Hematopoietic multipotent progenitor cell treated with erythropoietin and hydrocortisone succinate and interleukin-3 and kit ligand, for 8 days (in vitro differentiated cells): ENCODE results near the gene KIF3B.
"Not testable (repeated sequence)": the region's sequence is repeated elsewhere in the genome, so short reads cannot be mapped to it uniquely, and the experiment has no call there.

Experiments used
- DNase-seq: peaks from one replicate; pipeline ENCODE4 v3.0.0-alpha.2; 2015

Gene KIF3B

GRCh38 chr20:32333181-32333987, 55.9 kb downstream of the KIF3B start:
- DNase-seq: peak; percentile 29

DNA sequence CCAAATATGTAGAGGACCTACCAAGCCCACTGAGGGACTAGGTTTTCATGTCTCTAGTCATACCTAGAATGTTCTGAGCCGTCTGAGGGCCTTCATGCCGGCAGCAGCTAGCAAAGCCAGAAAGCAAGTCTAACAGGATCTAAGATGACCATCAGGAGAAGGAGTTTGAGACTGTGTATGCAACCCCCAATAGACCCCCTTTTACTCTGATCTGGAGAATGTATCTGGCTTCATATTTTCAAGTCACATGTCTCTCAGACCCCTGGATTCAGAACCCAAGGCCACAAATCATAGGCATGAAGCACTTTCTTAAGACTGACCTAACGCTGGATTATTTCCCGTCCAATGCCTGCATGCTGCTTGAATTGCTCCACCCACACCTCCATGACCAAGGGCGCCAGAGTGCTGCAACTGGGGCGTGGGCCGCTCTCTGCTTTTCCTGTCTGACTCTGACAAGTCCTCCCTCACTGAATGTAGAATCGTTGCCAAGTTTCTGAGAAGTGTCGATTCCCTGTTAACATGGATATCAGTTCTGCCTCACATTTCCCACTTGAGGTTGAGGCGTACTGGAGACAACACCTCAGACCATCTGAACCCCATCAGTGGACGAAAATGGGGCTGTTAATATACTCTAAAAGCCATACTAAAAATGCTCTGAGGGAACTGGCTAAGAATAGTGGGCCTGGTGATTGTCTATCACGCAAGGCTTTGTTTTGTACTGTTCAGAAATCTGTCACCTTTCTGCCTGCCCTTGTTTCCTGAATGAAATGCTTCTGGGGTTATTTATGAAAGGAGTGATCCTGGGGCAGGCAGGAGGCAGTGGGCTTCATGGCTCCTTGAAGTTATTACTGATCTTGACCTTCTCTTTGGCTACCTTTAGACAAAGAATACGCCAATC, 56.8 kb downstream of the KIF3B start:
- peak; percentile 95 for DNase-seq

- DNase-seq: peak; percentile 70
Measured at GRCh38 chr20:32336918-32337347, 59.5 kb downstream of the KIF3B start.

DNA sequence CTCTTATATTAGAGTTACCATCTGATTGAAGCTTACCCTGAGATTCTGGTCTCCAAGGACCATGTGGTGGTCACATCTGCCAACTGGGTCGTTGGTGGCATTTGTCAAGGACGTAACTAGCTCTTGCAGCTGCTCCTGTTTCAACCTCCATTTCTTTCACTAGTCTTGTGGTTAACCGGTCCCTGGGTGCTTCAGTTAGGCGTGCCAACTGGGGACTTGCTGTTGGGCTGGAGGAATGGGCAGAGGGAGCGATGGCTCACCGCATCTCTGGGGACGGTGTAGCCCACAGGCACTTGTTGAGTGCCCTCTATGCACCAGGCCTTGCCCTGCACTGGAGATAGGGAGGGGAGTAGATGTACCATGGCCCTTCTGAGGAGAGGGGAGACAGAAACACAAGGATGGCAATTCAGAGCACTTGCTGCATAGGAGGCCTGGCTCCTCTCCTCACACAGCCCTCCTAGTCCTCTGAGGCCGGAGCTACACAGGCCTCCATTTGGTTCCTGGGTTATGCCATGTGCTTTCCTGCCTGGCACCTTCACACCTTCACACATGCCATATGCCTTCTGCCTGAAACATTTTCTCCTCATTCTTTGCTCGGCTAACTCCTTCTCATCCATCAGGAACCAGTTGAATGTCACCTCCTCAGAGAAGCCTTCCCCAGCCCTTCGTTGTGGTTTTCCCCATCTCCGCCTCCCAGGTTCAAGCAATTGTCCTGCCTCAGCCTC, 60.6 kb downstream of the KIF3B start:
- no peak for DNase-seq

DNA sequence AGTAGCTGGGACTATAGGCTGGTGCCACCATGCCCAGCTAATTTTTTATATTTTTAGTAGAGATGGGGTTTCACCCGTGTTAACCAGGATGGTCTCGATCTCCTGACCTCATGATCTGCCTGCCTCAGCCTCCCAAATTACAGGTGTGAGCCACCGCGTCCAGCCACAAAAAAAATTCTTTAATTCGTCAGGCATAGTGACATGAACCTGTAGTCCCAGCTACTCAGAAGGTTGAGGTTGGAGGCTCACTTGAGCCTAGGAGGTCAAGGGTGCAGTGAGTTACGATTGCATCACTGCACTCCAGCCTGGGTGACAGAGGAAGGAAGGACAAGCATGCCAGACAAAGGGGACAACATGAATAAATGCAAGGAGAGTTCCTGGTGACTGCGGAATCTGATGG, 61.2 kb downstream of the KIF3B start:
- no peak for DNase-seq

DNA sequence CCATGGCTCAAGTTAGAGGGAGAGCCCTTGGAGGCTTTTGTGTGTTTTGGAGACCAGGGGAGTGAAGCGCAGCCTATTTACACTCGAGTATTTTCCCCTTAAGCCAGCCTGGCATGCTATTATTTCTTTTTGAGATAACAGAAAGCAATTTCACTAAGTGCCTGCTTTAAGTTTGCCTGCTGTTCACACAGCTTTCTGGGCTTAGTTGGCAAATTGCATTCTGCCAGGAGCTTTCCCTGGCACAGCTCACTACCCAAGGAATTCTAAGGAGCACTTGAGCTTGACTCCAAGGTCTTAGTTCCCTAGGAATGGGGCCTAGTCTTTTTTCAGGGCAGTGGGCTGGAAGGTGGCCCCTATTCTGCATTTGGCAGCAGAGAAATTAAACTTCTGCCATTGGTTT, 61.7 kb downstream of the KIF3B start:
- DNase-seq: no peak

DNA sequence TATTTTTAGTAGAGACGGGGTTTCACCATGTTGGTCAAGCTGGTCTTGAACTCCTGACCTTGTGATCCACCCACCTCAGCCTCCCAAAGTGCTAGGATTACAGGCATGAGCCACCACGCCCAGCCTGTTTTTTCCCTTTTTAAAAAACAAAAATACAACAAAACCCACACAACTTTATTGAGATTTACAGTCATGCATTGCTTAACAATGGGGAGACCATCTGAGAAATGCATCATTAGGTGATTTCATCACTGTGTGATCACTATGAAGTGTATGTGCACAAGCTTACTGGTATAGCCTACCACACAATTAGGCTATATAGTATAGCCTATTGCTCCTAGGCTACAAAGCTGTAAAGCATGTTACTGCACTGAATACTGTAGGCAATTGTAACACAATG, 63.6 kb downstream of the KIF3B start:
- DNase-seq: not testable (repeated sequence)

GRCh38 chr20:32343439-32343838, 66.0 kb downstream of the KIF3B start:
- DNase-seq: no peak

- DNase-seq: no peak
Measured at GRCh38 chr20:32344835-32345506, 67.5 kb downstream of the KIF3B start.

- no peak for DNase-seq
Measured at GRCh38 chr20:32348207-32348606, 70.8 kb downstream of the KIF3B start.

GRCh38 chr20:32350421-32350820, 73.0 kb downstream of the KIF3B start:
- no peak for DNase-seq

DNA sequence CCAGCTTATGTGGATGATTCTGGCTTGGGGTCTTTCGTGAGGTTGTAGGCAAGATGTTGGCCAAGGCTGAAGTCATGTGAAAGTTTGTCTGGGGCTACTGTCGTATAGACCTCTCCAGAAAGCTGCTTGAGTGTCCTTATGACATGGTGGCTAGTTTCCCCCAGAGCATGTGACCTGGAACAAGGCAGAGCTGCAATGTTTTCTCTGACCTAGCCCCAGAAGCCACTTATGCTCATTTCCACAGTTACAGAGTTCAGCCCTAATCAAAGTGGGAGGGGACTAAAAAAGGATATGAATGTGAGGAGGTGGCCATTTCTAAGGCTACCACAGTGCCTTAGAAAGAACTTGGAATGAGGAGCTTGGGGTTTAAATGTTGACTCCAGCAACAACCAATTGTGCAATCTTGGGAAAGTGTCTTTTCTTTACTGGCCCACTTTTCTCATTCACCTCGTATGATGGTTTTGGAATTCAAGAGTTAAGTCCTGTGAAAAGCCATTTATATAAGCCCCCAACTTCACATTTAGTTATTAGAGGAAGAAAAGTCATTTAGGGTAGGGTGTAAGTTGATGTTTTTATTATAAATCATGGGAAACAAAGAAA, 74.8 kb downstream of the KIF3B start:
- no peak for DNase-seq

GRCh38 chr20:32353848-32354496, 76.5 kb downstream of the KIF3B start:
- no peak for DNase-seq

- DNase-seq: peak; percentile 65
Measured at GRCh38 chr20:32354592-32355416, 77.4 kb downstream of the KIF3B start.

DNA sequence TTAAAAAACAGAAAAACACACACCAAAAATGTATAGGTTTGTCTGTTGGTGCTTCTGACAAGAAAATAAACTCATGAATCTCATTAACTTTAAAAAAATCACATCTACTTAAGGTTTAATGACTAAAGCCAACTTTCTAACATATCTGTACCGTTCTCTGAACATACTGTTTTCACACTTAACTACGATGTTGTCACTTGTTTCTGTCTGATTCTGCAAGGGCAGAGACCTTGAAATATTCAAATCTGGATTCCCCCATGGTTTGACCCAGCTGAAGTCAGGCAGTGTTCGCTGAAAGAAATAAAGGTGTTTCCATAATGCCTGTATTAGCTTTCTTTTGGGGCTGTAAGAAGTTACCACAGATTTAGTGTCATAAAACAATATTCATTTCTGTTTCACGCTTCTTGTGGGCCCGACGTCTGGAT, 78.0 kb downstream of the KIF3B start:
- no peak for DNase-seq

DNA sequence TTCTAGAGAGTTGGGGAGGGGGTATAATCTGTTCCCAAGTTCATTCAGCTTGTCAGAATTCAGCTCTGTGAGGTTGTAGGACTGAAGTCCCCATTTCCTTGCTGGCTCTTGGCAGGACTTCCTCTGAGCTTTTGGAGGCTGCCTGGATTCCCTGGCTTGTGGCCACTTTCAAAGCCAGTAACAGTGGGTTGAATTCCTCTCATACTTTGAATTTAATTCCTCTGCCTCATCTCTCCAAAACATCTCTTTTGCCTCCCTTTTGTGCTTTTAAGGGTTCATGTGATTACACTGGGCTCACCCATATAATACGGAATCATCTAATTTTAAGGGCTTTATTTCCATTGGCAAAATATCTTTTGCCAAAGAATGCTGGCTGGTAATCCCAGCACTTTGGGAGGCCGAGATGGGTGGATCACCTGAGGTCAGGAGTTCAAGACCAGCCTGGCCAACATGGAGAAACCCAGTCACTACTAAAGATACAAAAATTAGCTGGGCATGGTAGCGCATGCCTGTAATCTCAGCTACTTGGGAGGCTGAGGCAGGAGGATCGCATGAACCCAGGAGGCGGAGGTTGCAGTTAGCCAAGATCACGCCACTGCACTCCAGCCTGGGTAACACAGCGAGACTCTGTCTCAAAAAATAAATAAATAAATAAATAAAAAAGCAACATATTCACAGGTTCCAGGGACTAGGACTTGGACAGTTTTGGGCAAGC, 78.6 kb downstream of the KIF3B start:
- not testable (repeated sequence) for DNase-seq

GRCh38 chr20:32356622-32357374, 79.3 kb downstream of the KIF3B start:
- DNase-seq: peak; percentile 53

DNA sequence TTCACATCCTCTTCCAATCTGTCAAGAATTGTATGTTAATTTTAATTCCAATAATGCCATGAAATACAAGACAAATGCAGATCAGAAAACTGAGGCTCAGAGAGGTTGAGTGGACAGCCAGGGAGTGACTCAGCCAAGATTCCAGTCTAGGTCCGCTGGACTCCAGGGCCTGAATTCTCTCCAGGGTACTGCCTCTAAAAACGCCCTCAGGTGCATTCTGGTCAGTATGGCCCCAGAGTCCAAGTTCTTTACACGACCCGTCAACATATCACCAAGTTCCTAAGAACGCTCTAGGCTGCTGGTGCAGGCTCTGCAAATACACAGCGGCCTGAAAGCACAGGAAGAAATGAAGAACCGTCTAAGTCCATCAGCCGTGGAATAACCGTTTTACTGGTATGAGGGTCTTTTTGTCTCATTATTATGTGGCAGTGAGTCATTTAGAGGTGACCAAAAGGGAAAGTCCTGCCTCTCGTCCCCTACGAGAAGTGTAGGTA, 80.0 kb downstream of the KIF3B start:
- no peak for DNase-seq
